Stimulated activated CD4-positive, alpha-beta T cell treated with anti-CD3 and anti-CD28 coated beads, Interleukin-1b, Interleukin-23, amount 100 ng/mL, for 4 hours (primary cell): ENCODE data around the gene RPH3AL.
"Not testable (repeated sequence)": the region's sequence is repeated elsewhere in the genome, so short reads cannot be mapped to it uniquely, and the experiment has no call there.

Source experiments
- DNase-seq, 2 donors: peaks; one replicate each; pipeline ENCODE4 v3.0.0-alpha.2; 2020; ENCODE audit warnings: low read depth in 2 of 2

The RPH3AL gene

DNA sequence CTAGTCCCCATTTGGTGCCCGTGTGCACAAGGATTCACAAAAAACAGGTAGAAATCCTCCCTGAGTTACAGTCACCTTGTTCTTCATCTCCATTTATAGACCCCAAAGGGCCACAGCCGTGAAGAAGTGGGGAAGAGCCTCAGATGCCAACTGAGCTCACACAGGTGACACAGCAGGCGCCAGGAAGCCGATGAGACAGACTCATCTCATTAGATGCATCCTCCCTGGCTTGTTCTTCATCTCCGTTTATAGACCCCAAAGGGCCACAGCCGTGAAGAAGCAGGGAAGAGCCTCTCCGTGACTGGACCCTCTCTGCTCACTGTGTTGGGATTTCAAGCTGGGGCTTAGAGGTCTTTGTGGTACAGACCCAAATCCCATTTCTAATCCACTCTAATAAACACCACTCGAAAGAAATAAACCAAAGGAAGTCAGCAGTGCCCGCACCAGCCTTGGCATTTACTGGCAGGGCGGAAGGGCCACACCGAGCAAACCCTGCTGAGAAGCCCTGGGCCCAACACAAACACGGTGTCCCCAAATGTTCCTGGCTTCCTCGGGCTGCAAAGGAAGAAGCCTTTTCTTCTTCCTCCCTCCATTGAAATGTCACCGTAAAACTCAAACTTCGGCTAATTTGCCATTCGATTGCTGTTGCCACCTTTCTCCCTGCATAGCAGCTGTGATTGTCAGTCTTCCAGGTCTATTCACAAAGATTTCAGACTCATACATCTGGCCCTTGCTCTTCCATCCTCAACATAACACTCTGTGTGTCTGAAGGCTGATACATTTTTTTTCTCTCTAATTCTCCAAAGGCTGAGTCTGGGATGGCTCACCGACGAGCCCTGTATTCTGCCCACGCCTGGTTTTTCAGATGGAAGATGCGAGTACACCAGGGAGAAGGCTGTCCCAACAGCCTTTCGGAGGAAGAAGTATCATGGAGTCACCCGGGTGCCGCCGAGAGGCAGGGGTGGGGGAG lies 126.2 kb downstream of the RPH3AL start:
- no peak for DNase-seq

DNA sequence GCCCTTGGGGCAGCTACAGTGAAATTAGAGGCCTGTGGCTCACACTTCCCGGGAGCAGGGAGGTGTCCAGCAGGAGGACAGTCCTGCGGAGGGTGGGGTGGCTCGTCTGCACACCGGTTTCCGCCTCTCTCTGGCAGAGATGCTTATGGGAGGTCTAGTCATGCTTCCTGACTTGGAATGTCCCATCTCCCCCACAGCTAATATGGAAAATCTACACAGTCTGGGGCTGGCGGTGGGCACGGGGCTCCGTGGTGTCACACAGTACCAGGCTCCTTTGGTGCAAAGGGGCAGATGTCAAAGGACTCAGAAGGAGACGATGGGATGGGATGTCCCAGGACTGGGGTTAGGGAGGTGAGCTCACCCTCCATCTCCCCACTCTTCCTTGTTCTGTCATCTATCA lies 127.1 kb downstream of the RPH3AL start:
- no peak for DNase-seq

DNA sequence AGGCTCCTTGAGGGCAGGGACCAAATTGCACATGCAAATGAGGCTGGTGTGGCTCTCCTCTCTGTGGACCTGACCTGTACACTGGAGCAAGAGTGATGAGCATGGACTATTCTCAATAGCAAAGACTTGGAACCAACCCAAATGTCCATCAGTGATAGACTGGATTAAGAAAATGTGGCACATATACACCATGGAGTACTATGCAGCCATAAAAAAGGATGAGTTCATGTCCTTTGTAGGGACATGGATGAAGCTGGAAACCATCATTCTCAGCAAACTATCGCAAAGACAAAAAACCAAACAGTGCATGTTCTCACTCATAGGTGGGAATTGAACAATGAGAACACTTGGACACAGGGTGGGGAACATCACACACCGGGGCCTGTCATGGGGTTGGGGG lies 128.0 kb downstream of the RPH3AL start:
- DNase-seq = not testable (repeated sequence)

DNA sequence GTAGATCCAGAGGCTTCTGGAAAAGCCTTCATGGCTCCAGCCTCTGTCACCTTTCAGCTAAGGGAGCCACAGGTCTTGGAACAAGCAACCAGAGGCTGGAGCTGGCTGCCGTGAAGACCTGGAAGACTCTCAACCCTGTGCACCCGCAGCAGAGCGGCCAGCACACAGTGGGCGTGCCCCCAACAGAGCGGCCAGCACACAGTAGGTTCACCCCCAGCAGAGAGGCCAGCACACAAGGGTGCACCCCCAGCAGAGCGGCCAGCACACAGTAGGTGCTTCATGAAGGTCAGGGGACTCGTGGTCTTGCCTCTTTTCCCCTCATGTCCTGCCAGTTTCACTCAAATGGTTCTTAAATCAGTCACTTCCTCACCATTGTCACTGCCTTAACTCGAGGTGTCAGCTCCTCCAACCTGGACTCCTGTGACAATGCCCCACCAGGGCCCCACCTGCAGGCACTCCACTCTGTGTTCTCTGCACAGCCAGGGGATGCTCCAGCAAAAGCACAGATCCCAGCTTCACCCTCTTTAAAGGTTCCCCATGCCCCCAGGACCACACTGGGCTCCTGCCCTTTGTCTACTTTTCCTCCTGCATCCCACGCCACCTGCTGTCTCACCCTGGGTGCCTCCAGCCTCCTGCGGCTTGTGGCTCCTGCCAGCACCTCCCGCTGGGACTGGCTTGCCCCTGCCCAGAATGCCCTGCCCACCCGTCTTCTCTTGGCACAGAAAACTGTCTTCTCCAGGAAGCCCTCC lies 128.7 kb downstream of the RPH3AL start:
- DNase-seq = no peak

DNA sequence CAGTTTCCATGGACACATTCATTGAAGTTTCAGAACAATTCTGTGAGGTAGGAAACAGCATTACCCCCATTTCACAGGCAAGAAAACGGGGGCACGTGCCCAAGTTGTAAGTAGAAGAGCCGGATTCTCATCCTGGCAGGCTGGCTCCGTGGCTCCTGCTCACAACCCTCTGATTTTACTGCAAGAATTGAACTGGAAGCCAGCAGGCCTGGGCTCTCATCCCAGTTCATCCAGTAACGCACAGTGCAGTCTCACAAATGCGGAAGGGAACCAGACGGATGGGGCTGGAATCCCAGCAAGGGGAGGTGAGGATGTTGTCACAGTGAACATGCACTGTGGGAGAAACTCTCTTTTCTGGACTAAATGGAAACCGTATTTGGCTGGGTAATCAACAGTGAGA lies 130.4 kb downstream of the RPH3AL start:
- DNase-seq = no peak

DNA sequence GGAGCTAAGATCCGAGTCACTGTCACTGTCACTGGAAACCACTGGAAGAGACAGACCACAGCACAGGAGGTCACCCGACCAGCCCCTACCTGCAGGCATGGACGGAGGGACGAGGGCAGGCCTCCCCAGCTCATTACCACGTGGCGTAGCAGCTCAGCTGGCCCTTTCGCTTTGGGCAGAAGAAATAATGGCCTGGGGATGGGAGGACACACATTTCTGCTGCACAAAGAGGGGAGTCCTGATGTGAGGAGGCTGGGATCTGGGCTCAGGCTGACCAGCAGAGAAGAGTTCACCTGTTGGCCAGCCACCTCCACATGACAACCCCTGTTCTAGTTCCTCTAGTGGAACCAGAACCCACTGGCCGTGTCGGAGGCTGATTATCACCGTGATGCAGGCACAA lies 132.9 kb downstream of the RPH3AL start:
- DNase-seq = no peak

DNA sequence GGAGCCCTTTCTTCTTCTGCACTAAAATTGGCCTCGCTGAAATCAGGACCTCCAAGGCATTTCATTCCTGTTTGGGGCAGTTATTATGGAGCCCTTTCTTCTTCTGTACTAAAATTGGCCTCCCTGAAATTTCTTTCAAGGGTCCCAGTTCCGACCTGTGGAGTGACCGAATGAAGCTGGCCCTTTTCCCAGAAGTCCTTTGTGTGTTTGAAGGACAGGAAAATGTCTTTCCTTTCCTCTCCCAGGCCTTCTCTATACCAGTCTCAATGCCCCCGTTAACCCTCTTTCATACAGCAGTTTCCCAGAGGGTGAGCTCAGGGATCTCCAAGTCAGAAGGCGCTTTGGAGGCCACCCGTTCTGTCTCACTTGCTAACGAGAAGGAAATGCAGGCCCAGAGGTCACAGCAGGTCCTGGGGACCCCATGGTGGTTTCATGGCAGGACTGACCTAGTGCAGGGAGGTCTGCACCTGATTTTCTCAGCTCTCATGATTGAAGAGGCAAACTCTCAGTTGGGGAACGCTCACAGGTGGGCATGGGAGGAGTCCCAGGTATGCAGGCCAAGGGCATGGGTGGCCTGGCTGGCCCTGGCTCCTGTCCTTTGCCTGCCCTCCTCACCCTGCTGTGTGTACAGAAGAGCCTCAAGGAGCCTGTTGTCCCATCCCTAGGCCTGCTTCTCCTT lies 134.0 kb downstream of the RPH3AL start:
- DNase-seq = no peak

DNA sequence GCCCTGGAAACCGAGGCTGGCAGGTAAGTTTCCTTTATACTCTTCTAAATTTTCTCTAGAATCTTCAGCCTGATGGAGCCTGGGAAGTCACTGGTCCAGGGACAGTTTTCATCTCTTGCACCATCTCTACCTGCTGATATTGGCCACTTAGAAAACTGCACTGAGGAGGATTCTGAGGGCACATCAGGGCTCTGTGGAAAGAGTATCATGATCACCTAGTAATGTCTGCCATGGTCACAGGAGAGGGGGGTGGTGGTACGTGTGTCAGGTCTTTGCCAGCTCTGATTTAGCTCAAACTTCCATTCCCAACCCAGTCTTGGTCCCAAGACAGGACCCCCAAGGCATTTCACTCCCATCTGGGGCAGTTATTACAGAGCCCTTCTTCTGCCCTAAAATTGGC lies 136.0 kb downstream of the RPH3AL start:
- DNase-seq = no peak

DNA sequence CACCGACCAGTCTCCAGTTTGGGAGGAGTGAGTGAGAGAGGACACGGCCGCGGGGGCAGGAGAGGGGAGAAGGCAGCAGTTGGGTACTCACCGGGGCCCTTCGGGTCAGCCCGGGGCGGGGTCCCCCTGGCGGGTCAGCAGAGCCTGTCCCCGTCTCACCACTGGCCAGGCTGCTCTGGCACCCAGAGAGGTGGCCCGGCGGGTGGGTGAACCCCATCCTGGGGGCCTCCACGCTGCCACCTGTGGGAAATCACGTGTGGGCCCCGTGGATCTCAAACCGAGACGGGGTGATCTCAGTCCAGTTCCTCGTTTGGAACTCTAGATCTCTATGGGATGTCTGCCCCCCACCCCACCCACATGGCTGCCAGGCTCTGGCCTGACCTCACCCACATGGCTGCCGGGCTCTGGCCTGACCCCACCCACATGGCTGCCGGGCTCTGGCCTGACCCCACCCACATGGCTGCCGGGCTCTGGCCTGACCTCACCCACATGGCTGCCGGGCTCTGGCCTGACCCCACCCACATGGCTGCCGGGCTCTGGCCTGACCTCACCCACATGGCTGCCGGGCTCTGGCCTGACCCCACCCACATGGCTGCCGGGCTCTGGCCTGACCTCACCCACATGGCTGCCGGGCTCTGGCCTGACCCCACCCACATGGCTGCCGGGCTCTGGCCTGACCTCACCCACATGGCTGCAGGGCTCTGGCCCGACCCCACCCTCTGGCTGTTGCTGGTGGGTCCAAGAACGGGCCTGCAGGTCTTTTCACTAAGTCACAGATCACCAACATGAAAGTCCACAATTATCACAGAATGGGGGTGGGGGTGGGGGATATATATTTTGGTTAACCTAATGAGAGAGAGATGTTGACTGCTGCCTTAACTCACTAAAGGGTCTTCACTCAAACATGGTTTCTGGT lies 136.8 kb downstream of the RPH3AL start:
- not testable (repeated sequence) for DNase-seq

DNA sequence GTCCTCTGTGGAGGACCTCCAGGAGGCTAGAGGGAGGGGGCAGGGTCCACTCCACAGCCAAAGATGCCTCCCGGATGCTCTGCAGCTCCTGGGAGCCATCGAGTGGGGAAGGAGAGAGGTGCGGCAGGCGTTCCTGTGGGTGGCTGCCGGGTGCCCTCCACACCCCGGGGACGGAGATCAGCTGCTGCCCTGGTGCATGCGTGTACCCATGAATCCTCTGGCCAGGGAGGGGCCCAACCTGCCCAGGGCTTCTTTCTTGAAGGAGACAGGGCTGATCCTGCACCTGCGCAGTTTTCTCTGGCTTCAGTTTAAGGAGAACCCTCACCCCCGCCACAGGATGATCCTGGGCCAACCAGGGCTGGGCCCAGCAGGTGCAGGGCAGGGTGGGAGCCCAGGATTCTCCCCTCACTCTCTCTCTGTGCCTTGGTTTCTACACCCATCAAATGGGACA lies 137.7 kb downstream of the RPH3AL start:
- DNase-seq = no peak

DNA sequence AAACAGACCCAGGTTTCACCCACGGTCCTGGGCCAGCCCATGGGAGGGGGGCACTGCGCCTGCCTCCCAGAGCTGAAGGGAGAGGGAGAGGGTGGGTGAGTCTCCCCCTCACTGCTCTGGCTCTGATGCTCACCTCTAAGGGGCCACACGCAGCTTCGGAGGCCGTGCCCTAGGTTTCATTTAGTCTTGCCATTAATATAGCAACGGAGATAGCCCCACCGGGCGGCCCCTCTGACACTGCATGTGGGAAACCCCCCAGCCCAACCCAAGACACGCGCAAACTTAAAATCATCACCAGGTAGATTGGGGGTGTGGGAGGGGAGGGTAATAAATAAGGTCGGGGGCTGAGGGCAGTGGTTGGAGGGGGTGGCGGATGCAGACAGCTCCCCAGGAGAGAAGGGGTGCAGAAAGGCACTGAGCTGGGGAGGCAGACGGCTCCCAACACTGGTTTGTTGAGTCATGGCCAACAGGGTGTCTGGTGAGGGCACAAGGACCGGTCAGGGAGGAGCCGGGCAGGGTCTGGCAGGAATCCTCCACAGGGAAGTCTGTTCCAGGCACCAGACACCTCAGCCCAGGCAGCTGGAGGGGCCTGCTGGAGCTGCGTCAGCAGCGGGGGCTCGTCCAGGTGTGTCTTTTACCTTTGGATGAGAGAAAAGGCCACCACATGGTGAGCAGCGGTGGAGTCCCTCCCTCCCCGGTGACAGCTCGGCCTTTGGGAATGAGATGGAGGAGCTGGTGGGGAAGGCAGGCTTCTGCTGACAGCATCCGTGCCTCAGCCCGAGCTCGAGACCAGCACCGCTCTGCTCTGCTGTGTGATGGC lies 139.1 kb downstream of the RPH3AL start:
- DNase-seq = no peak

DNA sequence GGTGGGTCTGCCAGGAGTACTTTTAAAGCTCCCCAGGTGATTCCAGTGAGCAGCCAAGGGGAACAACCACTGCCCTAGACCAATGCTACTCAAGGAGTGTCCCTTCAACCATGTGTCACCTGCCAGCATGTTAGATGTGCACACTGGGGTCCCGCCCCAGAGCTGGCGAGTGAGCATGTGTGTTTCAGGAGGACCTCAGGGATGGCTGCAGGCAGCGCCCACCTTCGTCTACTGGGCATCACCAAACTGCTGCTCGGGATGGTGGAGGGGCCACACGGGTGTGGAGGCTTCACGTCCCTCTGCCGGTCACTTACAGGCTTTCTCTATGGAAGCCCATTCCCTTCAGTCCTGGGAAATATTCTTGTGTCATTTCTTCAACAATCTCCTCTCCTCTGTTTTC lies 142.2 kb downstream of the RPH3AL start:
- no peak for DNase-seq

DNA sequence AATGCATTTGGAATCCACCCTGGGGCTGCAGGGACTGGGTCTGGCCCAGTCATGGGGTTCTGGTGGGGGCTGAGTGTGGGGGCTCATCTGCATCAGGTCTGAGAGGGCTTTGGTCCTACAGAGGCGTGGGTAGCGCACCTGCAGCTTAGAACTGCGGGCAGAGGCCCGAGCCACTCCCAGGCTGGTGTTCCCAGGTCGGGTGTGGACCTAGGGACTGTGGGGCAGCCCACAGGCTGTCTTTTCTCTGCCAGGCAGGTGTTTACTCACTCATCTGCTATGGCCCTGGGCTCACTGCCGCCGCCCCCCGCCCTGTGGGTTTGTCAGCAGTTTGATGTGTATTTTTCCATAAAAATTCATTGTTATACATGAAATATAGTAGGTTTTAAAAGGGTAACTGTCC lies 144.2 kb downstream of the RPH3AL start:
- DNase-seq = no peak

DNA sequence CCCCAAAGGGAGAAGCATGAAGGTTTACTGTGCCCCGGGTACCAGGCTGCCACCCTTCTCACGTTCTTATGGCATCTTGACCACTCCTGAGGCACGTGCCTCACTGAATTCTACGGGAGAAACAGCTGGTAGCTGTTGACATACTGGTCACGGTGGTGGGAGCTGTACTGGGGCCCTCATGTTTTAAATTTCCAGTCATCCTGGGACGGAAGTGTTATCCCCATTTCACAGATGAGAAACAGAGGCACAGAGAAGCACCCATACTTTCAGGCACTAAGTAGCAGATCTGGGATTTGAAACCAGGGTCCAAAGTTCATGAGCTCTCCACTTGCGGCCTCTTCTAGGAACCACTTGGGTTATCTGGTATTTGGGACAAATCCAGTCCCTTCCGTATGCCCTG lies 144.8 kb downstream of the RPH3AL start:
- no peak for DNase-seq

DNA sequence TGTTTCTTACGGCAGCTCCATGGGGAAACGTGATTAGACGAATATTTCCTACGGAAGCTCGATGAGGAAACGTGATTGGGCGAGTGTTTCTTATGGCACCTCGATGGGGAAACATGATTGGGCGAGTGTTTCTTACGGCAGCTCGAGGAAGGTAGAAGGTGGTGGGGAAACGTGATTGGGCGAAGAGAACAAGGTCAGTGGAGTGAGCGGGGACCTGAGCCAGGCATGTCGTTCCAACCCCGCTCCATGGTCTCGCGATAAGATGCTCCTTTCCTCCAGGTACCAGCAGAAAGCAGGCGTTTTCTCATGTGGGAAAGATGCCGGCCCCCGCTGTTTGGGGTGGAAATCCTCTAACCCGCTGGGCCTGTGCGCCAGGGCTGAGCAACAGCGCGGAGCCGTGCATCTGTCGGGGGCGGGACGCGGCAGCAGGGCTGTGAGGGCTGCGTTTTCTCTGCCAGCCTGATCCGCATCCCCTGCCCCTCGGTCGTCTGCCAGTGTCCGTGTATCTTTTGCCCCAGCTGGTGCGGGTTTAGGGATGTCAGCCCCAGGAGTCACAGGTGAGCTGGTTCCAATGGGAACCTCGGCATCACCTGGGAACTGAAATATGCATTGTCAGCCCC lies 145.6 kb downstream of the RPH3AL start:
- DNase-seq = no peak

DNA sequence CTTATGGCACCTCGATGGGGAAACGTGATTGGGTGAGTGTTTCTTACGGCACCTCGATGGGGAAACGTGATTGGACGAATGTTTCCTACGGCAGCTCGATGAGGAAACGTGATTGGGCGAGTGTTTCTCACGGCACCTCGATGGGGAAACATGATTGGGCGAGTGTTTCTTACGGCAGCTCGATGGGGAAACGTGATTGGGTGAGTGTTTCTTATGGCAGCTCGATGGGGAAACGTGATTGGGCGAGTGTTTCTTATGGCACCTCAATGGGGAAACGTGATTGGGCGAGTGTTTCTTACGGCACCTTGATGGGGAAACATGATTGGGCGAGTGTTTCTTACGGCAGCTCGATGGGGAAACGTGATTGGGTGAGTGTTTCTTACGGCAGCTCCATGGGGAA lies 146.1 kb downstream of the RPH3AL start:
- not testable (repeated sequence) for DNase-seq

DNA sequence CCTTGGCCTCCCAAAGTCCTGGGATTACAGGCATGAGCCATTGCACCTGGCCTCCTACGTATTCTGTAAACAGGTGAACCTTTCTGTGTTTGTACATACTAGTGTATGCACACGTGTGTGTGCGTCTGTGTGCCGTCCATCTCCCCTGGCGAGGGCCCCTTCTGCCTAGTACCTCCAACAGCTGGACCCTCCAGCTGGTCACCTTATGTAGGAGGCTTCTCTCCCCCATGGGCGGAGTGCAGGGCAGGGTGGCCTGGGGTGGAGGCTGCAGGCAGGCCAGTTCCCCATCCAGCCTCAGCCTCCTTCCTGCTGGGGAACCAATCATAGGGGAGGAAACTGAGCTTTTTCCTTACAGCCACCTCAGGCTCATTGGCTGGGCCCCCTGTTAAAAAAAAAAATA lies 146.8 kb downstream of the RPH3AL start:
- DNase-seq = no peak

DNA sequence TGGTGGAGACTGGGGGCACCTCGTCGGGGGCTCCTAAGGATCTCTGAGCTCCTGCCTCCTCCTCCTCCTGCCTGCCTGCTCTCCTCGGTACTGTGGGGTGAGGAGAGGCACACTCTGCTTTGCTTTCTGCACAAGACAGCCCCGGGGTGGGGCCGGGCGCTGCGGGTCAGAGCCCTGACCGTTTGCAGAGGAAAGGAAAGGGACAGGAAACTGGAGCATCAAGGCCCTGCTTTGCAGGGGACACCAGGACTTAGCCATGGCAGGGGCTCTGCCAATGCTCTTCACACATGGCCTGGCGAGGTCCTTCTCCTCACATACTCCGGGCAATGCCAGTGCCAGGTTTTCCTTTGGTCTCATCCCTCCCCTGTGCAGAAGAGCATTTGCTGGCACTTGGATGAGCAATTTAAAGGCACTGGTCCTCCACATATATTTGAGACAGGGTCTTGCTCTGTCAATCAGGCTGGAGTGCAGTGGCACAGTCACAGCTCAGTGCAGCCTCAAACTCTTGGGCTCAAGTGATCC lies 147.4 kb downstream of the RPH3AL start:
- no peak for DNase-seq

DNA sequence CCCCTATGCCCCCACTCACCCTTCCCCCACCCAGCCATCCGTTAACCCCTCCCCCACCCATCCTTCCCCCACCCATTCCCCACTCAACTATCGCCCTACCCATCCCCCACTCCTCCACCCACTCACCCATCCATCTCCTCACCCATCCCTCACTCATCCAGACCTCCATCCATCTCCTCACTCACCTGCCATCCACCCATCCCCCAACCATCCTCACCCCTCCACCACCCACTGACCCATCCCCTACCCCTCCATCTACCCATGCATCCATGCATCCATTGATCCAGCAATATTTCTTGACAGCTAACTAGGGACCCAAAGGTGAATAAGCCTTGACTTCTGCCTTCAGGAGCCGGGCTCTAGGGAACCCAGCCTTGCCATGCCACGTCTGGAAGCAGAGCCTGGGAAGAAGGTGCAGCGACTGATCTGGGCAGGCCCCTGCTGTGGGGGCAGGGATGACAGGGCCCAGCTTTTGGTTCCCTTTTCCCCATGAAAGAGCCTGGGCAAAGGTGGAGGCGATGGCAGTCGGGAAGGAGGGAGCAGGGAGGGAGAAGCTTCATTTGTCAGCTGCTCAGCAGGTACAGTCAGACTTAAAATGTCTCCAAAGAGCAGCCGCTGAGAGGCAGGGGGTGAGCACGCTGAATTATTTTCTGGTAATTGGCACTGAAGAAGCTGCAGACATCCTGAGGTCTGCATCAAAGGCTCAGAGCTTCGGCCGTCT lies 148.0 kb downstream of the RPH3AL start:
- DNase-seq = no peak
